GM23248 (cell line): ENCODE data around the gene CTR9.

Source experiments
- EZH2 ChIP-seq: fragments of 200-600 bp; sonication (generic); IDR thresholded peaks from 2 replicates; pipeline ENCODE4 v1.6.1; 2018; ENCODE audit warnings: antibody characterized with exemption, mild to moderate bottlenecking; ENCODE audit not compliant: insufficient read depth, poor library complexity, severe bottlenecking
- EZH2phosphoT487 ChIP-seq: fragments of 200-600 bp; sonication (generic); IDR thresholded peaks from 2 replicates; pipeline ENCODE4 v1.6.1; 2018; ENCODE audit warnings: antibody characterized with exemption, moderate library complexity, mild to moderate bottlenecking, low read depth; ENCODE audit not compliant: insufficient read depth

DNA sequence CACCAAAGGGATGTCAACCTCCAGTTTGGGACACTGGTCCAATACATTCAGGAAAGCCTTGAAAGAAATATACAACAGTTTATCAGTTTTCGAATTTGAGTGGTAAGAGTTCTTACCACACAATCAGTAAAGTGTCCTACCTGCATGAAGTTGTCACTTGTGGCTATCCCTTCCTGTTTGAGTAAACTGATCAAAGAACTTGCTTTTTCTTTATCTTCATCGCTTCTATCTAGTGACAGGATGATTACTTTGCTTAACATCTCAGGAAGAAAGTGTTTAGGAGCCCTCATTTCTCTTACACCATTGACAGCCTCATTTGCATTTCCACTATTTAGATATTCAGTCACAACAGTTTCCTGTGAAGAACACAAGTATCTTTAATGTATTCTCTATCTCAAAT lies 49.2 kb downstream of the CTR9 start:
- TF ChIP-seq EZH2 (no peak), EZH2phosphoT487 (no peak)
